Measurements from ENCODE around the gene USB1.

The USB1 gene

GRCh38 chr16:58046054-58046881 lies 45.1 kb downstream of the USB1 start:
- Histone ChIP-seq H3K4me1 (peaks cover 31% of the 10 kb centered on the region), H4K20me1 (no peaks in the 10 kb centered on the region), H3K27ac (peak overlapping the region; percentile 44; the same call in 1 of the 2 replicates), H3K4me2 (peak overlapping the region; percentile 39), H3K9ac (no peak overlapping the region), H3K9me3 (no peaks in the 10 kb centered on the region), H3K27me3 (no peaks in the 10 kb centered on the region), H3K36me3 (no peaks in the 10 kb centered on the region), H3K4me3 (no peak overlapping the region)
- TF ChIP-seq Cebpa-rat (IDR thresholded peaks at IDR 0.05) = no peak

- Histone ChIP-seq H3K9ac (no peak overlapping the region), H3K36me3 (no peaks in the 10 kb centered on the region), H3K4me1 (peaks cover 27% of the 10 kb centered on the region), H3K27me3 (no peaks in the 10 kb centered on the region), H3K9me3 (no peaks in the 10 kb centered on the region), H4K20me1 (no peaks in the 10 kb centered on the region), H3K27ac (no peak overlapping the region), H3K4me2 (no peak overlapping the region), H3K4me3 (no peak overlapping the region)
- no peak for TF ChIP-seq Cebpa-rat (IDR thresholded peaks at IDR 0.05)
Measured at GRCh38 chr16:58046936-58047335, 45.7 kb downstream of the USB1 start.

GRCh38 chr16:58047557-58048348 lies 46.5 kb downstream of the USB1 start:
- Histone ChIP-seq H3K4me1 (peaks cover 29% of the 10 kb centered on the region), H3K4me3 (no peak overlapping the region), H3K27me3 (no peaks in the 10 kb centered on the region), H3K9me3 (no peaks in the 10 kb centered on the region), H4K20me1 (no peaks in the 10 kb centered on the region), H3K36me3 (no peaks in the 10 kb centered on the region), H3K9ac (no peak overlapping the region), H3K4me2 (no peak overlapping the region), H3K27ac (no peak overlapping the region)
- no peak for TF ChIP-seq Cebpa-rat (IDR thresholded peaks at IDR 0.05)

- Histone ChIP-seq H3K9ac (no peak overlapping the region), H3K27ac (no peak overlapping the region), H4K20me1 (no peaks in the 10 kb centered on the region), H3K4me1 (peaks cover 35% of the 10 kb centered on the region), H3K36me3 (no peaks in the 10 kb centered on the region), H3K27me3 (no peaks in the 10 kb centered on the region), H3K9me3 (no peaks in the 10 kb centered on the region), H3K4me2 (no peak overlapping the region), H3K4me3 (no peak overlapping the region)
- no peak for TF ChIP-seq Cebpa-rat (IDR thresholded peaks at IDR 0.05)
Measured at GRCh38 chr16:58048494-58049231, 47.5 kb downstream of the USB1 start.

- H4K20me1 ChIP-seq = no peaks in the 10 kb centered on the region
- H3K9ac ChIP-seq = no peak overlapping the region
- peaks cover 35% of the 10 kb centered on the region for H3K4me1 ChIP-seq
- H3K4me3 ChIP-seq = no peak overlapping the region
- H3K4me2 ChIP-seq = peak overlapping the region; percentile 52
- H3K27ac ChIP-seq = no peak overlapping the region
- H3K36me3 ChIP-seq = no peaks in the 10 kb centered on the region
- no peaks in the 10 kb centered on the region for H3K9me3 ChIP-seq
- no peaks in the 10 kb centered on the region for H3K27me3 ChIP-seq
- TF ChIP-seq Cebpa-rat (IDR thresholded peaks at IDR 0.05) = no peak
Measured at GRCh38 chr16:58049232-58050185, 48.3 kb downstream of the USB1 start.

- Histone ChIP-seq H3K4me1 (peaks cover 31% of the 10 kb centered on the region), H3K9ac (no peak overlapping the region), H3K9me3 (no peaks in the 10 kb centered on the region), H3K27ac (no peak overlapping the region), H3K36me3 (no peaks in the 10 kb centered on the region), H3K4me3 (no peak overlapping the region), H3K27me3 (no peaks in the 10 kb centered on the region), H3K4me2 (no peak overlapping the region), H4K20me1 (no peaks in the 10 kb centered on the region)
- no peak for TF ChIP-seq Cebpa-rat (IDR thresholded peaks at IDR 0.05)
Measured at GRCh38 chr16:58051296-58051695, 50.1 kb downstream of the USB1 start.

GRCh38 chr16:58051821-58052603 lies 50.8 kb downstream of the USB1 start:
- Histone ChIP-seq H3K4me2 (no peak overlapping the region), H4K20me1 (no peaks in the 10 kb centered on the region), H3K9me3 (no peaks in the 10 kb centered on the region), H3K27ac (no peak overlapping the region), H3K4me1 (peaks cover 26% of the 10 kb centered on the region), H3K27me3 (no peaks in the 10 kb centered on the region), H3K9ac (no peak overlapping the region), H3K36me3 (no peaks in the 10 kb centered on the region), H3K4me3 (no peak overlapping the region)
- no peak for TF ChIP-seq Cebpa-rat (IDR thresholded peaks at IDR 0.05)

- H4K20me1 ChIP-seq = no peaks in the 10 kb centered on the region
- no peak overlapping the region for H3K9ac ChIP-seq
- no peaks in the 10 kb centered on the region for H3K9me3 ChIP-seq
- H3K4me1 ChIP-seq = peaks cover 26% of the 10 kb centered on the region
- no peak overlapping the region for H3K4me3 ChIP-seq
- no peak for TF ChIP-seq Cebpa-rat (IDR thresholded peaks at IDR 0.05)
- H3K4me2 ChIP-seq = no peak overlapping the region
- no peaks in the 10 kb centered on the region for H3K36me3 ChIP-seq
- H3K27me3 ChIP-seq = no peaks in the 10 kb centered on the region
- no peak overlapping the region for H3K27ac ChIP-seq
Measured at GRCh38 chr16:58053682-58054005, 52.4 kb downstream of the USB1 start.

Measured in BLaER1 (cell line).